ENCODE data around the gene PPP2R3A.

DNA sequence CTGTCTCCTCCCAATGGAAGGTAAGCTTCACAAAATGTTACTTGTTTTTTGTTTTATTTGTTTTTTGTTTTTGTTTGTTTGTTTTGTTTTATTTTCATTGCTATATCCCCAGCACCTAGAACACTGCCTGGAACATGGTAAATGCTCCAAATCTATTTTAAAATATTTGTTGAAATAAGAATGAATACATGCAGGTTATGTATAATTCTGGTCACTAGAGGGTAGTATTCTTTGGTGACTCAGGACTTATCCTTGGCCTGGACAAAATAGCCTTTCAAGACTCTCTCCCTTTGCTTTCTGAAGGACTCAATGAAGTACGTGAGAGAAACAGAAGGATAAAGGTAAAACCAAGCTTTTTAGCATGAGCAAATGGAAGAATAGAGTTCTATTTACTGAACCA is 46.9 kb upstream of the PPP2R3A start:
- TF ChIP-seq POLR2A (IDR thresholded peaks at IDR 0.05; ENCODE audit: extremely low read depth, insufficient read length) = no peak
- TF ChIP-seq, protein P1, sequence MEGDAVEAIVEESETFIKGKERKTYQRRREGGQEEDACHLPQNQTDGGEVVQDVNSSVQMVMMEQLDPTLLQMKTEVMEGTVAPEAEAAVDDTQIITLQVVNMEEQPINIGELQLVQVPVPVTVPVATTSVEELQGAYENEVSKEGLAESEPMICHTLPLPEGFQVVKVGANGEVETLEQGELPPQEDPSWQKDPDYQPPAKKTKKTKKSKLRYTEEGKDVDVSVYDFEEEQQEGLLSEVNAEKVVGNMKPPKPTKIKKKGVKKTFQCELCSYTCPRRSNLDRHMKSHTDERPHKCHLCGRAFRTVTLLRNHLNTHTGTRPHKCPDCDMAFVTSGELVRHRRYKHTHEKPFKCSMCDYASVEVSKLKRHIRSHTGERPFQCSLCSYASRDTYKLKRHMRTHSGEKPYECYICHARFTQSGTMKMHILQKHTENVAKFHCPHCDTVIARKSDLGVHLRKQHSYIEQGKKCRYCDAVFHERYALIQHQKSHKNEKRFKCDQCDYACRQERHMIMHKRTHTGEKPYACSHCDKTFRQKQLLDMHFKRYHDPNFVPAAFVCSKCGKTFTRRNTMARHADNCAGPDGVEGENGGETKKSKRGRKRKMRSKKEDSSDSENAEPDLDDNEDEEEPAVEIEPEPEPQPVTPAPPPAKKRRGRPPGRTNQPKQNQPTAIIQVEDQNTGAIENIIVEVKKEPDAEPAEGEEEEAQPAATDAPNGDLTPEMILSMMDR (IDR thresholded peaks at IDR 0.05; ENCODE audit: low read depth, low read length) = peak; percentile 26
- TF ChIP-seq, protein P2, sequence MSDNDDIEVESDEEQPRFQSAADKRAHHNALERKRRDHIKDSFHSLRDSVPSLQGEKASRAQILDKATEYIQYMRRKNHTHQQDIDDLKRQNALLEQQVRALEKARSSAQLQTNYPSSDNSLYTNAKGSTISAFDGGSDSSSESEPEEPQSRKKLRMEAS (IDR thresholded peaks at IDR 0.05; ENCODE audit: low read depth, low read length) = no peak
